ENCODE results near the gene KCNJ5. TPM values are rescaled to one million over a fixed set of nuclear protein-coding genes. Genes with fewer than 3 reads are reported as not detected.

KCNJ5 gene
- total RNA-seq, 3 donors from 2014 or later = 0.98 to 8.8 (median 2.8) TPM

DNA sequence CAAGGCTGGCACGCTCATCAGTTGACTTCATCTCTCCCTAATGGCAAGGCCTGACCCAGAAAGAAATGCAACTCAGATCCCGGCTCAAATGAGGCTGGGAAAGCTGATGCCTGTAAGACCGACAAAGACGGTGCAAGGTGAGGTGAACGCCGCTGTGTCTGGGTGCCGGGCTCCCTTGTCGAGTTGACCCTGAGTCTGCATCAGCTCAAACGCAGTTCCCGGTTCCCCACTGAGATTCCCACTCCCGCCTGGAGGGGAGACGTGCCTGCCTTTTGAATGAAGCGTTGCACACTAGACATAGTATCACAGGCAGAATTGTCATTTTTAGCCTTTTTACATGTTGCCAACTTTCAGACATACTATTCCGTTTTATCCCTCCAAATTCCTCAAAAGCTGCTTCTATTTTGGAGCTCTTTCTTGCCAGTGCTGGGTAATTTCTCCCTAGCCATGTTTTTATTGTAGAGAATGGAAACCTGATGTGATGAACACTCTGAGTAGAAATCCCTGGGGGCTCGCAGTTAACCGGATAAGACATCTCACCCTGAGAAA, 52.3 kb downstream of the KCNJ5 start:
- intact Hi-C loops (cut with DNase I; ENCODE audit: low total_unique reads) = loop anchor here (5.0 kb wide), 1 partner anchor 1156 kb away; no protein-coding TSS in a partner anchor
- H3K27ac ChIP-seq = no peak overlapping the region

GRCh38 chr11:128946648-128947047, 55.5 kb downstream of the KCNJ5 start:
- Histone ChIP-seq H3K9me3 (no peaks in the 10 kb centered on the region), H3K27ac (no peak overlapping the region), H3K27me3 (peaks cover 0 to 10% of the 10 kb centered on the region in 2 donors), H3K4me1 (no peaks in the 10 kb centered on the region), H3K4me3 (no peak overlapping the region), H3K36me3 (no peaks in the 10 kb centered on the region)
- DNase-seq (ENCODE audit: low spot score in 2 of 2) = no peak
- TF ChIP-seq POLR2A (IDR thresholded peaks at IDR 0.05) (no peak), POLR2AphosphoS5 (IDR thresholded peaks at IDR 0.05) (no peak), CTCF (IDR thresholded peaks at IDR 0.05) (no peak)
- intact Hi-C loops (cut with DNase I; ENCODE audit: low total_unique reads) = loop anchor here (5.0 kb wide), 1 partner anchor 64 kb away; no protein-coding TSS in a partner anchor

More for the DNA sequence above, 52.3 kb downstream of the KCNJ5 start:
- H3K9me3 ChIP-seq = no peaks in the 10 kb centered on the region
- peaks cover 0 to 25% of the 10 kb centered on the region in 2 donors for H3K27me3 ChIP-seq
- no peaks in the 10 kb centered on the region for H3K4me1 ChIP-seq
- no peak for DNase-seq (ENCODE audit: low spot score in 2 of 2)
- TF ChIP-seq POLR2A (IDR thresholded peaks at IDR 0.05) = no peak
- TF ChIP-seq POLR2AphosphoS5 (IDR thresholded peaks at IDR 0.05) = no peak
- TF ChIP-seq CTCF (IDR thresholded peaks at IDR 0.05) = no peak
- no peak overlapping the region for H3K4me3 ChIP-seq
- no peaks in the 10 kb centered on the region for H3K36me3 ChIP-seq

DNA sequence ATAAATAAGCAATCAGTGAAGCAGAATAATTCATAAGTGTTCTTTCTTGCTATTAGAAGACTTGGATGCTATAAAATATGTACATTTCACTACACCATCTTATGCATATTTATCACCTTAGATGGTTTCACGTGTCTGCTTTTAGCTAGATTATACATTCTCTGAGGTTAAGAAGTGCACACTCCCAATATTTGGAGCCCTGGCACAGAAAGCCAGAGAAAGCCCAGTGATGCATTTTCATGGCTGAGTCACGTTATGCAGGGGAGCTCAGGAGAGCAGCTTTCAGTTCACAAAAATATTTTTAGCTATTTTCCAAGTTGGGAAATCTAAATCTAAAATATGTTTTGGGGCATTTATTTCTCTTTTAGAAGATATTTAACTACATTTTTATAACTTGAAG, 56.6 kb downstream of the KCNJ5 start:
- TF ChIP-seq CTCF (IDR thresholded peaks at IDR 0.05) (no peak), POLR2A (IDR thresholded peaks at IDR 0.05) (no peak), POLR2AphosphoS5 (IDR thresholded peaks at IDR 0.05) (no peak)
- intact Hi-C loops (cut with DNase I; ENCODE audit: low total_unique reads) = loop anchor here (5.0 kb wide), 1 partner anchor 65 kb away; no protein-coding TSS in a partner anchor
- Histone ChIP-seq H3K9me3 (no peaks in the 10 kb centered on the region), H3K36me3 (no peaks in the 10 kb centered on the region), H3K4me1 (no peaks in the 10 kb centered on the region), H3K4me3 (no peak overlapping the region), H3K27ac (no peak overlapping the region), H3K27me3 (peaks cover 0 to 6% of the 10 kb centered on the region in 2 donors)
- no peak for DNase-seq (ENCODE audit: low spot score in 2 of 2)

- no peak overlapping the region for H3K4me3 ChIP-seq
- no peaks in the 10 kb centered on the region for H3K4me1 ChIP-seq
- intact Hi-C loops (cut with DNase I; ENCODE audit: low total_unique reads) = loop anchor here (5.0 kb wide), 1 partner anchor 66 kb away; no protein-coding TSS in a partner anchor
- H3K9me3 ChIP-seq = no peaks in the 10 kb centered on the region
- no peak overlapping the region for H3K27ac ChIP-seq
- no peaks in the 10 kb centered on the region for H3K36me3 ChIP-seq
- no peak for TF ChIP-seq POLR2A (IDR thresholded peaks at IDR 0.05)
- H3K27me3 ChIP-seq = peaks cover 0 to 6% of the 10 kb centered on the region in 2 donors
- no peak for DNase-seq (ENCODE audit: low spot score in 2 of 2)
Measured at GRCh38 chr11:128948583-128948982, 57.4 kb downstream of the KCNJ5 start.

- DNase-seq (ENCODE audit: low spot score in 2 of 2) = no peak
- no peaks in the 10 kb centered on the region for H3K36me3 ChIP-seq
- TF ChIP-seq POLR2A (IDR thresholded peaks at IDR 0.05) (no peak), CTCF (IDR thresholded peaks at IDR 0.05) (no peak), POLR2AphosphoS5 (IDR thresholded peaks at IDR 0.05) (no peak)
- intact Hi-C loops (cut with DNase I; ENCODE audit: low total_unique reads) = loop anchor here (5.0 kb wide), 1 partner anchor 68 kb away; no protein-coding TSS in a partner anchor
- H3K4me1 ChIP-seq = no peaks in the 10 kb centered on the region
- H3K27me3 ChIP-seq = peaks cover 0 to 6% of the 10 kb centered on the region in 2 donors
- no peaks in the 10 kb centered on the region for H3K9me3 ChIP-seq
- H3K27ac ChIP-seq = no peak overlapping the region
- no peak overlapping the region for H3K4me3 ChIP-seq
Measured at GRCh38 chr11:128949791-128950454, 58.8 kb downstream of the KCNJ5 start.

All from breast epithelium (tissue), 4 donors.